Measurements from ENCODE around the gene RCAN2. TPM values are rescaled to one million over a fixed set of nuclear protein-coding genes. Genes with fewer than 3 reads are reported as not detected.
A peak's percentile ranks its signal among the peaks of the same experiment; 100 is the strongest.
"Not testable (repeated sequence)": the region's sequence is repeated elsewhere in the genome, so short reads cannot be mapped to it uniquely, and the experiment has no call there.

RCAN2 gene
- total RNA-seq, 1 donor from 2014 or later, result 0.34 TPM

DNA sequence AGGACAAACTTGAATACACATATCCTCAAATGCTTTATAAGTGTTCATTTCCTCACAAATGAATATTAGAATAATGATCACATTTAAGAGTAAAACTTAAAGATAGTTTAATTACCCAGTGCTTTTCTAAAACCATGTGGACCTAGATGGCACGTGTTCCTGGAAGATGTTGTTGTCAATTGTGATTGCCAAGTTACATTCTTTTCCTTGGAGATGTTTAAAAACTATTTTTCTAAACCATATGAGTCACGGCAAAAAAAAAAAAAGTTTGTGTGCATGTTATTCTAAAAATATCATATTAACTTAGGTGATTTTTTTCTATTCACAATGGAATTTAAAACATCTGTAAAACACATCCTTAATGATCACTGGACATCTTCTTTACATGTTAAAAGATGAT, 51.1 kb downstream of the RCAN2 start:
- DNase-seq, result no peak

- DNase-seq, result no peak
Observed at GRCh38 chr6:46438245-46438644, 53.0 kb downstream of the RCAN2 start.

DNA sequence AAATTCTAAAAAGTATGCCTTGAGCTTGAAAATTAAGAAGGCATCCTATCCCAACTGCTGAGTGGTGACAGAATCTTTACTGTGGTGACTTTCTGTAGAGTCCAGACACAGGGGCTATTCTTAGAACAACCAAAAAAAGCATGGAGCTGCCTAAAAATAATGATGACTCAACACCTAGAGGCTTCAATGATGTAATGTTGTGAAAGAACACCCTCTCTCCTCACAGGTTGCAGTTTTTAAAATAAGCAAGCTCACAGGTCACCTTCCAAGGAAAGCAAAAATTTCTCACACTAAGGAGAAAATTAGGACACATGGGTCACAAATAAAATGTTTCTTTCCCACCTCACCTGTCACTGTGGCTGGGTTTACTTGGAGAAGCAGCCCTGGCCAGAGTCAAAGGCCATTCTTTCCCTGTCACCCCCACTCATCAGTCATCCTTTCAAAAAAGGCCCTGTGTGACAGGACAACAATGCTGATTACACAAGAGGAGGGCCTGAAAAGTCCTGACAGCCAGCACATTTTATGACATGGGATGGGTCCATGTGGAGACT, 53.5 kb downstream of the RCAN2 start:
- no peak for DNase-seq

DNA sequence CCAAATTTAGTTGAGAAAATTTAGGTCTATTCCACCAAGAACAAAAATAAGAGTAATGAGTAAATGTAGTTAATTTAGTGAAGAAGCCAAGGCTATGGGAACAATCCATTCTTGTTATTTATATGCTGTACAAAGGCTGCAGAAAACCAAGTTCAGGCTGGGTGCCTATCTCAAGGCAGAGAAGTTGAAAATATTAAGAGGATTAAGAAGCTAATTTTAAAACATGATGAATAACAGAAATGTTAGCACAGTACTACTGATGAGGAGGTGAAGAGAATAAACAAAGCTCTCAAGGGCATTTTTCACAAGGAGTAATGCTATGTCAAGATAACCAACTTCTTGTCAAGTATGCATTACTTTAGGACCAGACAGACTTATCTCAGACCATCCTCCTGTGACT, 68.6 kb downstream of the RCAN2 start:
- DNase-seq, result no peak

DNA sequence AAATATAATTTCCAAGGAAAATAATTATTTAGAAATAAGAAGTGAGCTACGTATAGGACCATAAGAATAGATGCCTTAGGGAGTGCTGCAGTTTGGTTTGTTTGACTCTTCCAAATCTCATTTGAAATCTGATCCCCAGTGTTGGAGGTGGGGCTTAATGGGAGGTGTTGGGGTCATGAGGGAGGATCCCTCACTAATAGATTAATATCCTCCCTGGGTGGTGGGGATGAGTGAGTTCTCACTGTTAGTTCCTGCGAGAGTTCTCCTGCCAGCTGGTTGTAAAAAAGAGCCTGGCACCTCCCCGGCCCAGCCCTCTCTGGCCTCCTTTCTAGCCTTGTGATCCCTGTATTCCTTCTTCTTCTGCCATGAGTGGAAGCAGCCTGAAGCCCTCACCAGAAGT, 69.3 kb downstream of the RCAN2 start:
- no peak for DNase-seq

GRCh38 chr6:46420921-46421638, 70.2 kb downstream of the RCAN2 start:
- no peak for DNase-seq

DNA sequence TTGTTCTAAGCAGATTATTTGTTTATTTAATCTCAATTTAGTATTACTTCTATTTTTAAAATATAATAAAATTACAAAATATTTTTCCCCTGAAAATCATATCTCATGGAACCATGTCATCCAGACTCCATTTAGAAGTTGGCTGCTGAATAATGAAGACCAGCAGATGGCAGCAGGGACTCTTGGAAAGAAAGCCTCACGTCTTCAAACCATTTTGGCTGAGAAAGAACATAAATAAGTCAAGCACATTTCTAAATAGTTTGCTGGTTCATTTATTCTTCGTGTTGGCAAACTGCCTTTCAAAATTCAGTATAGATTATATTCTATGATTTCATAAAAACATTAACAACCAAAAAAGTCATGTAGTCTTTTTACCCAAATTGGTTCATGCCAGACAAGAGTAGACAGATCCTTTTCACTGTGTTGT, 71.7 kb downstream of the RCAN2 start:
- peak; percentile 81 for DNase-seq

DNA sequence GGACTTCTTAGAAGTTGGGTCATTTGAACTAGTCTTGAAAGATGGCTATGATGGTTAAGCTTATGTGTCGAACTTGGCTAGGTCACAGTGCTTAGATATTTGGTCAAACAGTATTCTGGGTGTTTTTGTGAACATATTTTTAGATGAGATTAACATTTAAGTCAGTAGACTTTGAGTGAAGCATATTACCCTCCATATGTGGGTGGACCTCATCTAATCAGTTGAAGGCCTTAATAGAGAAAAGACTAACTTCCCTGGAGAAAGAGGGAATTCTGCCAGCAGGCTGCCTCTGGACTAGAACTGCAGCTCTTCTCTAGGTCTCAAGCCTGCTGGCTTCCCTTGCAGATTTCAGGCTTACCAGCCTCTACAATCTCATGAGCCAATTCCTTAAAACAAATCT, 76.9 kb downstream of the RCAN2 start:
- no peak for DNase-seq

DNA sequence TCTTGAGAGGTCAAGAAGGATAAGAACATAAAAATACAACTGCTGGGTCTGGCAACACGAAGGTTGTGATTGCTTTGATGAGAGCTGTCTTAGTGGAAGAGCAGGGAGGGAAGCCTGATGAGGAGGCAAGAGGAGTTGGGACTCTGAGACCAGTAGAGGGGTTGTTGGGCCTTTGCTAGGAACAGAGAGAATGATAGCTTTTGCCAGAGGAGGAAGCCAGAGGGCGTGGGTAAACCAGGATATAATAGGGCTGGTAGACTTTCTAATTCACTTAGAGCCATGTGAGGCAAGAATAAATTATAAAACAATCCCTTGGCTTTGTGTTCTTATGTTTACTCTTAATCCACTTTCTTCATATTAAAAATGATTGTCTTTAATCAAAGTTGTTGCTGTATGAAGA, 78.6 kb downstream of the RCAN2 start:
- no peak for DNase-seq

GRCh38 chr6:46411456-46412197, 79.6 kb downstream of the RCAN2 start:
- DNase-seq, result no peak

DNA sequence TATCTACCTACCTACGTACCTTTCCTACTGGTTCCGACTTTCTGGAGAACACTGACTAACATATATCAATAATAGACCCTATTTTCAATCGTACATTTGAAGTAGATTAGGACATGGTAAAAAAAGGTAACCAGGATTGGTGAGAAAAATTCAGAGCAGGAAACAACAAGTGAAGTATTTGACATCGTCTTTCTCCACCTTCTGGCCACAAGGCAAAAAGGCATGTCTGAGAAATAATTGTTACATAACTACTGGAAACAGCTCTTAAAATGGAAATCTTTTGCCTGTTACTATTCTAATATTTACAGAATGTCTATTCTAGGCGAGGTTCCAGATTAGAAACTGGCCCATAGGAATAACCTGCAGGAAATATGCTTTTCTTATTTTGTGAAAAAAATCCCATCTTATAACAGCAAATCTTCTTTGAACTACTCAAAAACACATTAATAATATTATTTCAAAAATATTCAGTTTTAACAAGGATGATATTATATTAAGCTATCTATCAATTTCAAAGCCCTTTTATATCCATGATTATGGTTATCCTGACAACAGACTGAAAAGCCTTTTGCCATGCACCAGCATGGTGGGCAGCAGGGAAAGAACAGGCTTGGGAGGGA, 80.8 kb downstream of the RCAN2 start:
- no peak for DNase-seq

DNA sequence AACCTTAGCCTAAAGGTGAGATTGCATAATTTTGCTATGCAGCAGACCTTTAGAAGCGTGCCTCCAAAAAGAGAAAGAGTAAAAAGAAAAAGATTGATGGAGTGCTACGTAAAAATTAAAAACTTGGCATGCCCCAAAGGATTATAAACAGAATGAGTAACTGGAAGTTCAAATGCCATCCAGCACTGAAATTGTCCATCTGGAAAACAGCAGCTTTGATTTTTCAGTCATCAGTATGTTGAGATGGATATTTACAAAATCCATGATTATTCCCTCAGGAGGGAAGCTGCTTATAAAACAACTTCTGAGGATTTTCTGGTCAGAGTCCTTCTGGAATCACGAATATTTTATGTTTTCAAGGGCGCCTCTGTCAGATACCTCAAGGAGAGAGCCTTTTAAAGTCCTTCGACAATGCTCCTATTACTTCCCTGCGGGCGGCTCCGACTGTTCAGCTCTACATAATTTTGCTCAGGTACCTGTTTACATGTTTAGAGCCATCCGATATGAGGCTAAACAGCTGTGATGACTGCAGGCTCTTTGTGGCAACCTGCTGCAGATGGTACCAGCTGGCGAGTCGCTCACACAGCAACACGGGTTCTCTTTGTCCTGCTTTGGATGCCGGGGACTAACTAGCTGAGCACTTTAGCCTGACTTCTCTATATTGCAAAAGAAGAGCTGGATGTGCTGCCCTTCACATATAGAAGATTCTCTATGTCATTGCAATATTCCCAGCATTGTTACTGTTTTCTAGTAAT, 83.3 kb downstream of the RCAN2 start:
- DNase-seq, result no peak

- no peak for DNase-seq
Observed at GRCh38 chr6:46407246-46407645, 84.0 kb downstream of the RCAN2 start.

DNA sequence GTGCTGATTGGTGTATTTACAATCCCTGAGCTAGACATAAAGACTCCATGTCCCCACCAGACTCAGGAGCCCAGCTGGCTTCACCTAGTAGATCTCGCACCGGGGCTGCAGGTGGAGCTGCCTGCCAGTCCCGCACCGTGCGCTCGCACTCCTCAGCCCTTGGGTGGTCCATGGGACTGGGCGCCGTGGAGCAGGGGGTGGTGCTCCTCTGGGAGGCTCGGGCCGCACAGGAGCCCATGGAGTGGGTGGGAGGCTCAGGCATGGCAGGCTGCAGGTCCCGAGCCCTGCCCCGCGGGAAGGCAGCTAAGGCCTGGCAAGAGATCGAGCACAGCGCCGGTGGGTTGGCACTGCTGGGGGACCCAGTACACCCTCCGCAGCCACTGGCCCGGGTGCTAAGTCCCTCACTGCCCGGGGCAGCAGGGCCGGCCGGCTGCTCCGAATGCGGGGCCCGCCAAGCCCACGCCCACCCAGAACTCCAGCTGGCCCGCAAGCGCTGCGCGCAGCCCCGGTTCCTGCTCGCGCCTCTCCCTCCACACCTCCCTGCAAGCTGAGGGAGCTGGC, 85.5 kb downstream of the RCAN2 start:
- not testable (repeated sequence) for DNase-seq

GRCh38 chr6:46400898-46401297, 90.4 kb downstream of the RCAN2 start:
- DNase-seq, result no peak

DNA sequence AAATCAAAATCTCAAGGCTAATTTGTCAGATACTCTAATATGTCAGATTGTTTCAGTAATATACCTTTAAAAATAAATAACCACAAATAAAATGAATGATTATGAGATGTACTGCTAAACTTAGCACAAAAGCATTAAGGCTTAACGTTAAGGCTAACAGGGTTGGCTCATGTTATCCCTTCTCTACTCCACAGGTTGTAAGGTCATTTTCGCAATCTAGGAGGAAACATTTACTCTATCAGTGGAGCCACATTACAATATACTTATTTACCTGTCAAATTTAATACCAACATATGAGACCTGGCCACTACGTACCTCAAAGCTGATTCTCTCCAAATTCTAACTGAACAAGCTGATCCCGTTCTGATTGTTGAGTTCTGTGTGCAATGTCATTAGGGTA, 95.7 kb downstream of the RCAN2 start:
- no peak for DNase-seq

DNA sequence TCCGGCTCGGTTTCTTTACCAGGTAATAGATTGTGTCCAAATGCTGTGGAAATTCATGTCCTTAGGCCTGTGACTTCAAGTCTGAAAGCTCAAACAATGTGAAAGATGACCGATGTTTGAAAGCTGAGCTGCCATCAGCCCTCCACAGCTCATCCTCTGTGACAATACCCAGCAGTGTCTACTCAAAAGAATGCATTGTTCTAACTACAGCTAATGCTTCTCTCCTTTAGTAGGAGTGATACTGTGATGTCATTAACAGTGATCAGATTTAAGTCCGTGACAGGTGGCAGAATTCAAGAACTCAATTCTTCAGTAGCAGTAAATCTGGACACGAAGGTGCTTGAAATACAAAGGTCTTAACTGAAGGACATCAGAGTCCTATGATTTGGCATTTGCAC, 97.3 kb downstream of the RCAN2 start:
- no peak for DNase-seq

DNA sequence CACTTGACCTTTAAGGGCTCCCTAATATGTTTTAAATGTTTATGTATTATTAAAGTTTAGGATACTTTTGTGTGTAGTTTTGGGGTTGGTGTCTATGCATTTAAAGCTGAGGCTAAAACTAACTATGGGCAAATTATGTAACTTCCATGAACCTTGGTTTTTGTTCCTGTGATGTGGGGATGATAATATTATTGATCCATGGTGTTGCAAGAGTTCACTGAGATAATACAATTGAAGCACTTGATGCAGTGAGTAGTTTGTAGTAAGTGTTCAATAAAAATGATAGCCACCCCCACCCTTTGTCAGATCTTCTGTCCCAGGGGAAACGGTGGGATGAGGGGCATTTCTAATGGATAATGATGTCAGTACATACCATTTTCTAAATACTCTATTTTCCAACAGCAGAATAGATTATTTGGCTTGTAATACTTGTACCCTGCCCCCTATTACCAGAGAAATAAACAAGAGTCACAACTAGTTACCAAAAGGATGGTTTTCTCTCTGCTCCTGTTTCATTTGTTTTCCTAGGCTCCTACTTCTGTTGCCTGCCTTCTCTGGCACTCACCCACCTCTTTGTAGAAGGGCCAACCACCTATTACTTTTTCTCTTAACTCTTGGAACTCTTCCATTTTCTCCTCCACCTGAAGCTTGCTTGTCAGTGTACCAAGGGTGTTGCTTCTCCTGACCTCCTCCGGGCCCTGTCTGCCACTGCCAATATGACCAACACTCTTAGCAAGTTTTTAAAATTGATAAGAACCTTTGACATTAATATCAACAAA, 97.9 kb downstream of the RCAN2 start:
- no peak for DNase-seq

DNA sequence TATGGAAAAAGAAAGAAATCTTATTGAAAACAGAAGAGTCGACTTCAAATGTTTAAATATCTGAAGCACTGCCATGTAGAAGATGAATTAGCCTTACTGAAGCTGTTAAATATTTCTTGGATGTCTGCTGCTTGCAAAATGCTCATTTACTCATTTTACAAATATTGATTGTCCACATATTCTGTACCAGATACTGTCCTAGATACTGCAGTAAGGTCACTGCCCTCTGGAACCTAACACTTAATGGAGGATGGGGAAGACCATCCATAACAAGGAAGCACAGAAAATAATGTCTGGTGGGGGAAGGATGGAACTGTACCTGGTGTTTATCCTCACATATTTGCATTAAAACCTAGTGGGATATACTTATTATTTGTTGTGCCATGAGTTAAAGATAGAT, 99.0 kb downstream of the RCAN2 start:
- no peak for DNase-seq

DNA sequence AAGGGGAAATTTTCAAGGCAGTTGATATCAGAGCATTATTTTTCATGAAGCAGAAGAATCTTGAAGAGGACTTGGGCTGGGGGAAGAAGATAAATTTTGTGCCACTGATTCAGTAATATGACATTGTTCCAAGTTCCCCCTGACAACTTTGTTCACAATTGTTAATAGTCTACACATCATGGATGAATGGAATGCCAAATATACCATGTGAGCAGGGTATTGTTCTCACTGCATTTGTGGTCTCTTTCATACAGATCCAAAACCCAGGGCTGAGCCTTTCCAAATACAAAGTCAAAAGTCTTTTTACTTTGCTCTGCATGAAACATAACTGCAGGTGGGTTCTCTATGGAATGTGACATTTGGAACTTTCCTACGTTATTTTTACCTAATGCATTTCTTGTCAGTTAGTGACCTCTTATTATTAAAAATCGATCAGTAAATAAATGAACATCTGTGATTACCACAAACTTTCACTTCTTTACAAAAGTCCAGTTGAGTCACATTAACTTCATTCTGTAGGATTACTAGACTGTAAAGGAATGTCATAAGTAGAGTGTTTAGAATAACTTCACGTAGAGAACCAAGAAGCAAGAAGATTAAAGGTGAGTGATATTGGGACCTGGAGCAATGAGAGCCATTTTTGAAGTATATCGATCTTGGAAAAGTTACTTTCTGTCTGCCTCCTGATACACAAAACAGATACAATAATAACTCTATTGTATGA, 100.9 kb downstream of the RCAN2 start:
- DNase-seq, result no peak

DNA sequence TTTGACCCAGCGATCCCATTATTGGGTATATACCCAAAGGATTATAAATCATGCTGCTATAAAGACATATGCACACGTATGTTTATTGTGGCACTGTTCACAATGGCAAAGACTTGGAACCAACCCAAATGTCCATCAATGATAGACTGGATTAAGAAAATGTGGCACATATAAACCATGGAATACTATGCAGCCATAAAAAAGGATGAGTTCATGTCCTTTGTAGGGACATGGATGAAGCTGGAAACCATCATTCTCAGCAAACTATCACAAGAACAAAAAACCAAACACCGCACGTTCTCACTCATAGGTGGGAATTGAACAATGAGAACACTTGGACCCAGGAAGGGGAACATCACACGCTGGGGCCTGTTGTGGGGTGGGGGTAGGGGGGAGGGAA, 103.5 kb downstream of the RCAN2 start:
- DNase-seq, result not testable (repeated sequence)

Measured in dermis blood vessel endothelial cell (primary cell).